ENCODE measurements around the gene KDM1B. TPM values are rescaled to one million over a fixed set of nuclear protein-coding genes. Genes with fewer than 3 reads are reported as not detected.

The KDM1B gene
- total RNA-seq, 4 donors from 2014 or later: 12.1 to 15.8 (median 12.7) TPM

DNA sequence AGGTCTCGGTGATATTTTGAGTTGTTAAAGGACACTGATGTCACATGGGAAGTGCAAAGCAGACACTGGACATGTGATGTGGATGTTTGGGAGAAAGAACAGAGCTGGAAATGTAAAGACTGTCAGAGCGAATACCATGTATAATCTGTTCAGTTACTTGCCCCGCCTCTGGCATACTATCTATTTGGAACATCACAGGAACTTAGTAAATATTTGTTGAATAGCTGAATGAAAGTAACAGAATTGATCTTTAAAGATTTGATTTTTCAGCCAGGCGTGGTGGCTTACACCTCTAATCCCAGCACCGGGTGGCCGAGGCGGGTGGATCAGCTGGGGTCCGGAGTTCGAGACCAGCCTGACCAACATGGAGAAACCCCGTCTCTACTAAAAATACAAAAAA is 19.0 kb upstream of the KDM1B start:
- no peak for DNase-seq (ENCODE audit: low spot score)
- no peak for ATAC-seq (ENCODE audit: low FRiP score)
- no peak for TF ChIP-seq CTCF (IDR thresholded peaks at IDR 0.05)

DNA sequence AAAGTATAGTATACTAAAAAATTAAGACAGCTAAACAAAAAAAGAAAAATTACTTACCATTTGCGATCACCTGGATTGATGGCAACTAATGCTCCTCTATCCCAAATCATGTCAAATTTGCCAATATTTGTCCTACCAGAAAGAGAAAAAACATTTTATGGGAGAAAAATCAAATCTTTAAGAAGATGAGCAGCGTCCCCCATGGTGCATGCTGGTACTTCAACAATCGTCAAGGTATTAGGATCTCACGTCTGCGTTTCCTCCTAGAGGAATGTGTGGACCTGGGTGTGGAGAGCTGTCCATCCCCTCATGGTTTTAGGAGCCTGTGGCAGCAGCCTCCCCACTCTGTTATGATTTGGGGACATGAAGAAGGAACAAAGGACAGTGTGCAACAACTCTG is 16.3 kb upstream of the KDM1B start:
- ATAC-seq (ENCODE audit: low FRiP score) (no peak), DNase-seq (ENCODE audit: low spot score) (no peak)
- TF ChIP-seq CTCF (IDR thresholded peaks at IDR 0.05): no peak

DNA sequence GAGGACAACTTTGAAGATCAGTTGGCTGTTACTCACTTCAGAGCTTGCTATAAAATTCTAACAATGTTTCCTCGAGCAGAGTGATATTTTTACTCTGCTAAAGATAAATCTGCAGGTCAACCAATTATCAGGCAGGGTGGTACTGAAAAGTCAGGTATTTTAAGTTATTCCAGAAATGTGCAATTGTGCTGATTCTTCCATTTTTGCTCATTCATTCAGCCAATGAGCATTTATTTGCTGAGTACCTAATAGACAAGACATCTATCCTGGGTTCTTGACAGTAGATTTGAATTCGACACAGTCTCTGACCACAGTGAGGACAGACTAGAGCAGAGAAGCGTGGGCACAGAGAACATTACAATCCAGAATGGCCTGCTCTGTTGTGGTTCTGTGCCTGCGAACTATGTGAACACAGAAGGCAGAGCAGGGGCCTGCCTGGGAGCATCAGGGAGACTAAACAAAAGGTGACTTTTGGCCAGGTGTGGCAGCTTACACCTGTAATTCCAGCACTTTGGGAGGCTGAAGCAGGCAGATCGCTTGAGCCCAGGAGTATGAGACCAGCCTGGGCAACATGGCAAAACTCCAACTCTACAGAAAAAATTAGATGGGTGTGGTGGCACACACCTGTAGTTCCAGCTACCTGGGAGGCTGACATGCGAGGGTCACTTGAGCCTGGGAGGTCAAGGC is 15.1 kb upstream of the KDM1B start:
- TF ChIP-seq CTCF (IDR thresholded peaks at IDR 0.05): no peak
- DNase-seq (ENCODE audit: low spot score) (no peak), ATAC-seq (ENCODE audit: low FRiP score) (no peak)

GRCh38 chr6:18141805-18142590 is 13.2 kb upstream of the KDM1B start:
- no peak for DNase-seq (ENCODE audit: low spot score)
- TF ChIP-seq CTCF (IDR thresholded peaks at IDR 0.05): no peak
- ATAC-seq (ENCODE audit: low FRiP score): no peak

DNA sequence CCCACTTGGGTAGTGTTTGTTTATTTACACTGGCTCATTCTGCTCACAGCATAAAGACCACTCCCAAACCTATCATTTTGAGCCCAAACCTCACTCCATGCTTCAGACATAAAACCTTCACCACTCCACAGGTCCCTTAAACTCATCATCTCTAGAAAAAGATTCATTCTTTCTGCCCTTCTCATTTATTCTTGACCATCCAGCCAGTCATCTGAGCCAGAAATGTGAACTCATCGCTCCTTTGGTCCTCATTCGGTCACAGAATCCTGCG is 12.7 kb upstream of the KDM1B start:
- DNase-seq (ENCODE audit: low spot score): no peak
- ATAC-seq (ENCODE audit: low FRiP score): no peak
- TF ChIP-seq CTCF (IDR thresholded peaks at IDR 0.05): no peak

GRCh38 chr6:18147160-18147559 is 8.1 kb upstream of the KDM1B start:
- ATAC-seq (ENCODE audit: low FRiP score): no peak
- no peak for DNase-seq (ENCODE audit: low spot score)
- TF ChIP-seq CTCF (IDR thresholded peaks at IDR 0.05): no peak

DNA sequence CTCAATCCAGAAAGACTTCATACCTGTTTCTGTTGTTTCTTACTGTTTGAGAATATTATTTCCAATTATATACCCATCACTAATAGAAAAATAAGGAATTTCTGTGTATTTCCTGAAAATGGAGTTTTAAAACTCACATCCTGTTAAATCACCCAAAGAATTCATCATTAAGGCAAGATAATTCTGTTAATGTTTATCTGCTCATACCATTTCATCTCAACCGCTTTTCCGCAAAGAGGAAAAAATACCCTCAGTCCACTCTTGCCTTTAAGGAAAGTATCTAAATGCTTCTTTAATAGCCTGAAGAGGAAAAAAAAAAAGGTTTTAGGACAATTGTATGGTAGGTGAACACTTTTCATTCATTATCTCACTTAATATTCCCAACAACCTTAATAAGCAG is 7.6 kb upstream of the KDM1B start:
- ATAC-seq (ENCODE audit: low FRiP score) (no peak), DNase-seq (ENCODE audit: low spot score) (no peak)
- no peak for TF ChIP-seq CTCF (IDR thresholded peaks at IDR 0.05)

Data from omental fat pad (tissue), 4 donors.